Stimulated activated CD8-positive, alpha-beta memory T cell treated with anti-CD3 and anti-CD28 coated beads, Interleukin-7, amount 100 ng/mL, for 1 hour (primary cell): ENCODE data around the gene CLEC16A.

ENCODE experiments used
- DNase-seq, 2 donors: peaks; one replicate each; pipeline ENCODE4 v3.0.0-alpha.2; 2020; ENCODE audit warnings: low read depth in 2 of 2

Gene CLEC16A

DNA sequence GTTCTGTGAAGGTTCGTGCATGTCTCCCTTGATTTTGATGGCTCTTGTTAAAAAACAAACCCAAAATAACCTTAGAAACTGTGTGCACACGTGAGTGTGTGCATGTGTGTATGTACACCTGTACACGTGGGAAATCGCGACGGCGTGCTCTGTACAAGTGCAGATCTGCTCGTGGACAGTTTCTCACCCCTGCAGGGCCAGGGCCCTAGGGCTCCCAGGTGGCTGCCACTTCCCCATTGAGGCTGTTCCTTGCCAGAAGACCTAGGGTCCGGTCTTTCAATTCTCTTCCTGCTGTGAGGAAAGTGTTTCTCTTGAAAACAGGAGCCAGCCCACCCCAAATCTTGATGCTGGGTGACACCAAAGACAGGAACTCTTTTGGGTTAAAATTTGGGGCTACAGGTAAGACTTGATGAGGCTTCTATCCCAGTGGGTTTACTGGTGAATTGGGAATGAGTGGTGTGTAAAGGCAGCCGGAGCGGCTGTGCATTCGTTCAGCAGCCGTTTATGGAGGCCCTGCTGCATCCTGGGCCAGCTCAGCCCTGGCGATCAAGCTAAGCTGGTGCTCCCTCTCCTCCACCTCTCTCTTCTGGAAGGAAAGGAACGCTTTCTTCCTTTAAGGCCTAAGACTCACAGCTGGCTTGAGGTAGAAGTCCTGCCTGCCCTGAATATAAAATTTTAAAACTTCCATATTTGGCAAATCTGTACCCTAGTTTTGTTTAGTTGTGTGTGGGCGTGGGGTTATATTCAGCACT, 137.9 kb downstream of the CLEC16A start:
- no peak for DNase-seq

DNA sequence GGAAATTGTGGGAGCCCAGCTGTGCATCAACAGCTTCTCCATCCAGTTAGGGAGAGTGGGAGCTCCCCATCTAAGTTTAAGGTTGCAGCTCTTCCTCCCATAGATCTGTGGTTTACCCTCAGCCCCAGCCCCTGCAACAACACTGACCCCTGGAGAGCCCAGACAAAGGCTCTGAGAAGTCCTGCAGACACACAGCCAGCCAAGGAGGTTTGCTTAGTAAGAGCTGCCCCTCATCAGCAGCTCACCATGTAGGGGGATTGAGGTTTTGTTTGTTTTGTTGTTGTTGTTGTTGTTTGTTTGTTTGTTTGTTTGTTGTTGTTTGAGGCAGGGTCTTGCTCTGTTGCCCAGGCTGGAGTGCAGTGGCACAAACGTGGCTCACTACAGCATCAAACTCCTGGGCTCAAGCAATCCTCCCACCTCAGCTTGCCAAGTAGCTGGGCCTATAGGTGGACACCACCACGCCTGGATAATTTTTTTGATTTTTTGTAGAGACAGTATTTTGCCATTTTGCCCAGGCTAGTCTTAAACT, 138.6 kb downstream of the CLEC16A start:
- no peak for DNase-seq

DNA sequence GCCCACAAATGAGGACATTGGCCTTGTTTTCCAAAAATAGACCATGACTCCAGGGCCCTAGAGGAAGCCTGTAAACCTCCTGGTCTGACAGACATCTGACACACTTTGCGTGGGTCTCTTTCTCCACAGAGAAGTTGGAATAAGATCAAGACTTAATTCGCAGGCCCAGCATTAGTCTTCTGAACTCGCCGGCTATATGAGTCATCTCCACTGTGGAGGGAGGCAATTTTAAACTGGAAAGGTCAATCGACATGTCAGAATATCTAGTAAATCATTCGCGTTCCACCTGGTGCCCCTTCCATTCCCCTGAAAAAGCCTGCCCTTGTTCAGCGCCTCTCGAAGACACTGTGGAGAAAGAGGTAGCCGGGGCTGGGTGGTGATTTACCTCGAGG, 140.1 kb downstream of the CLEC16A start:
- no peak for DNase-seq

DNA sequence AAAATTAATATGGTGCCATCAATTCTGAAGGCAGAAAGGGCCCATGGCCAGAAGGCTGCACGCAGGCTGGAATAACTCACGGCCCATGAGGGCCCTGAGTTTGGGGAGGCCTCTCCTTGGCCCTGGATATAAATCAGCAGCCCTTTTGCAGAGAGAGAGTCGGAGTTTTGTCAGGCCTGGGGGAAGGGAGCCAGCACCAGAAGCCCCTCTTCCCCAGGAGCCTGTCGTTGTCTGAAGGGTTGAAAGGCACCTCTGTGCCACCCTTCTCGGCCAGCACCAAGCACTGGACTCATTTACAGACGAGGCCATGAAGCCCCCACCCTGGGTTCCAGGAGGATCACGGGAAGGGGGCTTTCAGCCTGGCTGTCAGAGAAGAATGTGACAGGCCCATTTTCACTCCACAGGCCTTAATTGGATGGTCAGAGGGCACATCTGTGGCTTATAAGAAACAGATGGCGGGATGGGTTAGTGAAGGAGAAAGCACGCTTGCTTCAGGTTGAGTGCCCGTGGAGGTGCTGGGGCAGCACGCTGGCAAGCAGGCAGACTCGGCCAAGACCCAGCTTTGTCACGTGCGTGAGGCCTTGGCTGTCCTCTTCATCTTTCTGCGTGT, 140.6 kb downstream of the CLEC16A start:
- no peak for DNase-seq

DNA sequence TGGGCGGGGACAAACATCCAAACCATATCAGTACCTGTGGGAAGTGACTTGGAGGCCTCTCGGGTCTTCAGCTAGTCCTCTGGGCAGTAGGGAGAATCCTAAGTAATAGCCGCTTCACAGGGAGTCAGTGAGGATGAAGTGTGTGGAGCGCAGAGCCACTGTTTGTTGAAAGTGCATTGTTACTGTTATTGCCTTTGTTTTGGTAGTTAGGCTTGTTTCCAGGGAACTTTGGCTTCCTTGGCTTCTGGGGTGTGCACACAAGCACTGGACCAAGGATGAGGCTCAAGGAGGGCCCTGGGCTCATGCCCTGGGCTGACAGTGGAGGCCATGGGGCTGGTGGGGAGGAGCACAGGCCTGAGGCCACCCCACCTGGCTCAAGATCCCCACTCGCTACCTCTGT, 141.6 kb downstream of the CLEC16A start:
- no peak for DNase-seq

DNA sequence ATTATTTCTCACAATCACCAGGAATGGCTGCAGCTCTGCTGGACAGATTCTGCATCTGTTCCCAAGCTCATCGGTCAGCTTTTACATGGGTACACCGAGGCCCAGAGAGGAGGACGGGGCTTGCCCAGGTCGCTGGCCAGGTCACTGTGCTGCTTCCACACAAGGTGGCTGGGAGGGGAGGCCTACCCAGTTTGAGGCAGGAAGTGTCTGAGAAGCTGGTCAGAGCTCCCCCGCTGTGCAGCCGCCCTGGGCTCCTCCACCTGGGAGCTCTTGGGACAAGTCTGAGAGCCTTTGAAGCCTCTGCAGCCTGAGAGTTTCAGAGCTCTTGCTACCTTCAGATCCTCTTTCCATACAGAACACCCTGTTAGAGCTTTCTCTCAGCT, 143.3 kb downstream of the CLEC16A start:
- no peak for DNase-seq

DNA sequence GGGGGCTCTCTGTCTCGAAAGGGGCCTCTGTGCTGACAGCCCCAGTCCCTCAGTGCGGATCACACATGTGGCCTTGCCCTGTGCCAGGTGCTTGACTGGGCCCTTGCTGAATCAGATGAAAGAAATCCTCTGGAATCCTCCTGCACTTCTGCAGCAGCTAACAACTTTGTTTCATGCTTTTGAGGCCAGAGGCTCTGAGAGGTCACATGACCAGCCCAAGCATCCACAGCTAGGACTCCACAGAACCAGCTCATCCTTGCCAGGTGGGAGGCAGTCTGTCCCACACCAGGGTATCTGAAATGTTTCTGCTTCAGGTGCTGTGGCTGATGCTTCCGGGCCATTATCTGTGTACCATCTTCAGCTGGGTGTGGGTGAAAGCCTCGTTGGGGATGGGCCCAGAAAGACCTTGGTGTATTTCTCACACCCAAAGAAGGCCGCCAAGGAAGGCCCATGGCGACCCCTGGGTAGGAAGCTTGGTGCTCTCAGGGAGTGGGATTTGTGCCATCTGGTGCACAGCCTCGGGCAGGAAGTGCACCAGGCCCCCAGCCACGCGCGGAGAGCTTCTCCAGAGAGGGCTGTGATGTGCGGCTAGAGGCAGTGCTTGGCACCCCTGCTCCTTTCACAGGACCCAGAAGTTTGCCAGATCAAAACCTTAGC, 143.8 kb downstream of the CLEC16A start:
- DNase-seq: no peak

DNA sequence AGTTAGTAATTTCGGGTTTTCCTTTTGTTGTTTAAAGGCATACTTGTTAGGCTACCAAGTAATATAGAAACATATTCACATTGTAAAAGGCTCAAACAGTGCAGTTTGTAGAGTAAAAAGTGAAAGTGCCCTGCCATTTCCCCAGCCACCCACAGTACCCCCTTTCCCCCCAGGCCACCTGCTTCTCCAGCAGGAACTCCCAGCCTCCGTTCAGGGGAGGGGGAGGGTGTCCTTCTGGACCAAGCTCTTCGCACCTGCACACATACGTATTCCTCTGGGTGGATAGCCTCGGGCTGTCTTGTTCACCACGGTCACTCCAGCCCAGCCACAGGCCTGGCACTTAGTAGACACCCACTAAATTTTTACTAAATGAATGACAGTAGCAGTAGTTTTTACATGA, 144.5 kb downstream of the CLEC16A start:
- DNase-seq: no peak

DNA sequence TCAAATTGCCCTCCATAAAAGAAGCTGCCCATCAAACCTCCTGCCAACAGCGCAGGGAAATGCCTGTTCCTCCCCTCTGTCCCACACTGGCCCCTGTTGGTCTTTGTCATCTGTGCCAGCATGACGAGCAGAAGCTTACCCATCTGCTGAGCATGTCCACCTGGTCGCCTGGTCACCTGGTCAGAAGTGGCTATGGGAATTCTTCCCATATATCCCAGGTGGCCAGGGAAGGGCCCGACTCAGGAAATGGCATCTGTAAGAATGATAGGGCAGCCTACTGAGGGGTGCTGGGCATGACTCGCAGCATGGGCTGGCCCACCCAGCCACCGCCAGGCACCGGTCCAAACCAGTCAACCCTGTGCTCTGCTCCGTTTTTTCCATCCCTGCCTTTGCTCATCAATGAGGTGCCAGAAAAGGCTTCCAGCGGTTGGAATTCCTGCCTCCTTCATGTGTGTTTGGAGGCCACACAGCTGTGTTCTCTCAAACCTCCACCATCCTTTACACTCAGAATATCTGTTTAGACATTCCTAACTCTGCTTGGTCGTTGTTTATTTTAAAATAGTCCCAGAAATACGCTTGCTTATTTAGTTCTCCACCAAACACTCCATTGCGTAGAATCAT, 145.2 kb downstream of the CLEC16A start:
- no peak for DNase-seq

DNA sequence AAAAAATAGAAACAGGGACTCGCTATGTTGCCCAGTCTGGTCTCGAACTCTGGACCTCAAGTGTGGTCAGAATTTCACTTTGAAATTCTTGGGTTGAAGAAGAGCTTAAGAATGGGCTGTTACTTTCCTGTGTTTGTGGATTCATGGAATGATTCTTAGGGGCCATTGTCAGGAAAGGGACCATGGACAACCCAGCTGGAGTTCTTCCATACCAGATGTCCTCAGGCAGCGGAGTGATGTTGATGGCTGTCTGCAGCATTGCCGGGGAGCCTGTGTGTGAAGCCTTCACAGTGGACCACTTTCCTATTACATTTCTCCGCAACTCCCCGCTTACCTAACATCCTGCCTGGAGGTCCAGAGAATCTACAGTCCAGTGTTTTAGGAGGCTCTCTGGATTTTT, 145.9 kb downstream of the CLEC16A start:
- no peak for DNase-seq

DNA sequence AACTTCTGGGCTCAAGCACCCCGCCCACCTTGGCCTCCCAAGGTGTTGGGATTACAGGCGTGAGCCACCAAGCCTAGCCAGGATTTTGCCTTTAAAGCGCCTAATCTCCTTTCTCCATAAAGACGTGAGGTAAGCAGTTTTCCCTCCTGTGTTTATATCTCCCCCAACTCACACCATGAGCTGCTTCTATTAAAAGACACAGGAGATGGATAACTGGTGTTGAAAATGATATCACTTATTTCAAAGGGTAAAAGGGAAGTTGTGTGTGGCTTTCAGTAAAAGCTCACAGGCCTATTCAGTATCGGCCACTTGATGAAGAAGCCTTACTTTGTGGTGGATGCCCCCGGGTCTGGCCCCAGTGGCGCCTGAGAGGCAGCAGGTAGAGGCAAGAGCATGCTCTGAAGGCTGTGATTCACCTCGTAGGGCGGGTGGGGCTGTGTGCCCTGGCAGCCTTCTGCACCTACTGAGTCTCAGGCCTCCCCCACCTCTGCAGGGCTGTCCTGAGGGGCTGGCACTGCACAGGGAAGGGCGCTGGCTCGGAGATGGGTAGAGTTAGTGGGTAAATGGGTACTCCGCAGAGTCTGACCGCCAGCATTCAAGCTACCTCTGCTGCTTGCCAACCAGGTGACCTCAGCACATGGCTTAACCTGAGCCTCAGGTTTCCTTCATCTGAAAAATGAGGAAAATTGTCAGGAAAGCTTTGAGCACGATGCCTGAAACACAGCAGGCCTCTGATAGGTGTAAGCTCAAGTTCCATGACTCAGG, 146.8 kb downstream of the CLEC16A start:
- no peak for DNase-seq

DNA sequence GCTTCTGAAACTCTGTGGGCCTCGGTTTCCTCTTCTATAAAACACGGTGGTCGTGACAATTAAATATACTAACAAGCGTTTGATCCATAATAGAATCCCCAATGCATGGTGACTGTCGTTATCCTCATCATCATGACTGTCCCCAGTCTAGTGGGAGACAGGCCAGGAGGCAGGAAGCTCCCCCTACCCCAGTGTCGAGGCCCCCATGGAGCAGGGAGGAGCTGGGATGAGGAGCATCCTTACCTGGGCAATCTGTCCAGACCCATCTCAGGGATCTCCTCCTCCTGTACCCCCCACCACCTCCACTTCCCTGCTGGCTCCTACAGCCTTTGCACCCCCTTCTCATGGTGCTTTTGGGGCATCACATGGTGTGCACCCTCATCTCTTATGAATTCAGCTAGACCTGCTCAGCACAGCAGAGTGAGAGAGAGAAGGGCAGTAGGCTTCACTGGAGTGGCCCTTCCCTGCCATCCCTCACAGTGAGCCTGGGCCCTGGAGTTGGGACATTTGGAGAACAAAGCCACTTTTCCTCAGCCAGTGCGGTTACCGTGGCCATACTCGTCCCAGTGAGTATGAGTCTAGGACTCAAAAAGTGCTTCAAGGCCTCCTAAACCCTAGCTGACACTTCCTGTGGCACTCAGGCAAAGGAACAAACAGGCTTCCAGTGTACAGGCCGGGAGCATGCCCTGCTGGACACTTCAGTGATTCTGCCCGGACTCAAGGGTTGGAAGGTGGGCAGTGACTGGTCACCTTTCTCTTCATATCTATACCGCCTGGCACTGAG, 148.6 kb downstream of the CLEC16A start:
- DNase-seq: no peak

DNA sequence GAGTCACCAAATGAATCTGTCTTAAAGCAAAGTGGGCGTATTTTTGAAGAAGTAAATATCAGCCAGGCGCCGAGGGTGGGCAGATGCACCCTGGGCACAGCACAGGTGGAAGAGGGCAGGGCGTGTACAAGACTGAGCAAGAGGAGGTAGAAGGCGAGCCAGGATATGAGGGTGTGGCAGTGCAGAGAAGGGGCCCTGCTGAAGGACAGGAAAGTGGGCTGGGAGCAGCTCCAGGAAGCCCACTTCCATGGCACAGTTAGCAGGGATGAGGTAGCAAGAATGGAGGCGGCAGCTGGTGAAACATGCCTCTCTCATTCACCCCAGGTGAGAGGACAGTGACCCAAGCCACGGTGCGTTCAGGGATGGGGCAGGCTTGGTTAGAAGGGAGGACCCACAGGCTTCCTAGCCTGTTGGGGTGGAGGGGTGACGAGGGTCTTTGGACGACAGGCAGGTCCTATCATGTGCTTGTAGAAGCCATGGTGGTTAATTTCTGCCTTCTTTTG, 149.3 kb downstream of the CLEC16A start:
- DNase-seq: no peak

DNA sequence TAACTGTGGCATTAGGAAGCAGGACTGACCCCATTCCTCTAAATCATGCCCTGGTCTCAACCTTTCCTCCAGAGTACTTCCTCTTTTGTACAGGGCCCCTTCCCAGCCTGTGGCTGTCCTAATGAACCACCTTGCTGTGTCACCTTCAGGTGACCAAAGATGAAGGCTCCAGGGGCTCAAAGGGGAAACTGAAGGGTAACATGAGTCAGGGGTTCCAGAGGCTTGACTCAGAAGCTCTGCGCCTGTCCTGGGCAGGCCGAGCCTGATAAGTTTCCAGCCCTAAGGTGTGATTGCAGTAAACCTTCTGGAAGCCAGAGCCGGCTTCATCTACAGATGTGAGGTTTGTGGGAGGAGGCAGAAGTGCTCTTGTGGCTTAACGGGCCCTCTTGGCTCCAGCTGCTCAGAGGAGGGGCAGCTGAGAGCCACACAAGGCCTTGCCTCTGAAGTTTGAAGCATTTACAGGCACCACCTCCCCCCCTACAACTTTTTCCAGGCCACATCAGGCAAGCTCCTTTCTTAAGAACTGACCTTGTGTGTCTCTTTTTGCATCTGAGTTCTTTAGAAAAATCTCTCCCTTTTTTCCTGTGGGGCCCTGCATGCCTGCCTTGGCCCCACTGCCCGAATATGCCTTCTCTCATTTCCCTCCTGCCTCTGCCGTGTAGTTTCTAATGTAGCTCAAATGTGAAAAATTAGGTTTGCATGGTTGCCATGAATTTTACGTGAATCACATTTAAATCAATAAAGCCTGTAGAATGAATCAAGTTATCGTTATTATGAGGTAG, 149.9 kb downstream of the CLEC16A start:
- no peak for DNase-seq

DNA sequence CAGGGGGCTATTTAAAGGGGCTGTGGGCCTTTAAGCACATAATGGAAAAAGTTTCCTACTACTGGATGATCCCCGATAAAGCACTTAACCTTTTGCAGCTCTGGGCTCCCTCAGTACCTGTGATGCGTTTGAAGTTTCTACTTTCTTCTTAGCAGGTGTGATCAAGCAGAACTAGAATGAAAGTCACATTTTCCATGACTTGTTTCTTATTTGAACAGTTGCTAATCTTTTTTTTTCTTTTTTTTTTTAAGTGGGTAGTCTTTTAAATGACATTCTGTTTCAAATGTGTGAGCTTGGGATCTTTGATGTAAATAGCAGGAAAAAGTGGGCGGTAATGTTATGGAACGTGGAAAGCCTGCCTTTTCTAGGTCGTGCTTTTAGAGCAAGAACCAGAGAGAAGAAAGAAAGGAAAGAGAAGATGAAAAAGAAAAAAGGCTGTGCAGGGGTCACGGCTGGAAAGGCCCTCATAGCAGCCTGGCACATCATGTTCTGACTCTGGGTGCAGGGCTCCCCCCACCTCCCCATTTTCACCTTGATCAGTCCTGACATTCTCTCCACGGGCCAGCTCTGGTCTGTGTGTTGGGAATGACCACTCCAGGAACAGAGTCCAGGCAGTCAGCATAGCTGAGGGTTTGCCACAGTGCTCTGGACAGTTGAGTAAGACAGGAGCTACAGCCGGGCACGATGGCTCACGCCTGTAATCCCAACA, 150.6 kb downstream of the CLEC16A start:
- DNase-seq: no peak

DNA sequence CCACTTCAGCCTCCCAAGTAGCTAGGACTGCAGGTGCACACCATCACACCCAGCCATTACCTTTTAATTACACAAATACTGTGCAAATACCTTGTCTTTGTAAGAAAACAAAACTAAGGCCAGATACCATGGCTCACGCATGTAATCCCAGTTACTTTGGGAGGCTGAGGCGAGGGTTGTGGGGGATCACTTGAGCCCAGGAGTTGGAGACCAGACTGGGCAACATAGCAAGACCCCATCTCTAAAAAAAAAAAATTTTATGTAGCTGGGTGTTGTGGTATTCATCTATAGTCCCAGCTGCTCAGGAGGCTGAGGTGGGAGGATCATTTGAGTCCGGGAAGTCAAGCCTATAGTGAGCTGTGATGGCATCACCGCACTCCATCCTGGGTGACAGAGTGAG, 151.6 kb downstream of the CLEC16A start:
- no peak for DNase-seq

DNA sequence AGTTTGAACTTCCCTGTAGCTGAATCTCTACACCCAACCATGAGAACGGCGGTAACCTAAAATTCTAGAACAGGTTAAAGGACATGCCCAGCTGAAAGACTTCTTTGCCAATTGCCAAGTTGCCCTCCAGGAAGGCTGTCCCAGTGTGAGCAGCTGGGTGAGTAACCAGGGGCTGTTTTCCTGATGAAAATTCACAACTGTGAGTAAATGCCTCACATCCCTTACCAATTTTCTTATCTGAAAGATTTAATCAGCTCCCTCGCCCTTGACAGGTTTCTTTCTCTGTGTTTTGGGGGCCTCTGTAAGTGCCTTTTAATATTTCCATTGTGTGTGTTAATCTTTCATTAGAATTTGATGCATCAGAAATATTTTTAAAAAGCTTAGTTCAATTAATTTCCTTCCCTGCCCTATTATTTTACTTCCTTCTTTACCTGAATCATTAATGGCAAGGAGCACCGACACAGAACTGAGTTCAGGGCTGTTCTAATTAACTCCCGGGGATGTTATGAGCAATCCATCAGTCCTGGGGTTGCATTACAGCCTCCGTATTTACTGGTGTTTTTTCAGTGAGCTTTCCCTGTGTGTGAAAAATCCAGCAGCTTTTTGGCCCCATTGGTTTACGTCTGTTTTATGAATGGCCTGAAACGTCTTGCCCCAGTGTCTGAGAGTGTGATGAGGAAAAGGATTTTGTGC, 152.9 kb downstream of the CLEC16A start:
- no peak for DNase-seq

DNA sequence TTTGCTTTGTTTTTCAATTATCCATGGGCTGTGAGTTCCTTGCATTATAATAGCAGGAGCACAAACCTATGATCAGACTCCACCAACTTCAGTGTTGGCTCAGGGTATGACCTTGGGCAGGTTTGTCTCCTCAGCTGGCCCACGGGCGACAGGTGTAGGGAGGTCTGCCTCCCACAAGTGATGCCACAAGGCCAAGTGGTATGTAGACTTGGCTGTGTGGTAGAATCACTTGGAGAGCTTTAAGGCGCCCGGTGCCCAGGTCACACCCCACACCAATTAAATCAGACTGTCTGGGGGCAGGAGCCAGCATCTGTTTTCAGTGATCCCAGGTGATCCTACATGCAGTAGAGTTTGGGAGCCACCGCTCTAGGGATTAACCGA, 153.4 kb downstream of the CLEC16A start:
- no peak for DNase-seq
